Mesendoderm (in vitro differentiated cells): ENCODE results near the gene KLRC1.
"Not testable (repeated sequence)": the region's sequence is repeated elsewhere in the genome, so short reads cannot be mapped to it uniquely, and the experiment has no call there.

Source experiments
- DNase-seq: peaks from one replicate; pipeline ENCODE4 v3.0.0; 2013
- H2AK5ac ChIP-seq: 2 replicates; pipeline ENCODE4 v1.6.1; 2013; ENCODE audit warnings: low read length, inconsistent platforms
- H2BK120ac ChIP-seq: 2 replicates; pipeline ENCODE4 v1.6.1; 2013; ENCODE audit warnings: low read depth, mild to moderate bottlenecking, low read length, moderate library complexity, mixed read lengths
- H2BK15ac ChIP-seq: replicated peaks from 2 replicates; pipeline ENCODE4 v1.6.1; 2013; ENCODE audit warnings: low read depth, mild to moderate bottlenecking, moderate library complexity
- H2BK5ac ChIP-seq: 2 replicates; pipeline ENCODE4 v1.6.1; 2013; ENCODE audit warnings: low read length, inconsistent platforms
- H3K18ac ChIP-seq: 2 replicates; pipeline ENCODE4 v1.6.1; 2013; ENCODE audit warnings: mild to moderate bottlenecking, low read length, mixed read lengths
- H3K23ac ChIP-seq: one replicate; pipeline ENCODE4 v1.6.1; 2013; ENCODE audit warnings: low read length
- H3K27ac ChIP-seq: 2 replicates; pipeline ENCODE4 v1.5.1; 2013; ENCODE audit warnings: low read depth, mild to moderate bottlenecking, inconsistent platforms, low read length, moderate library complexity
- H3K27me3 ChIP-seq: 2 replicates; pipeline ENCODE4 v1.6.1; 2013; ENCODE audit warnings: low read length, control low read depth, mild to moderate bottlenecking, inconsistent platforms; ENCODE audit not compliant: insufficient read depth, poor library complexity
- H3K36me3 ChIP-seq: 2 replicates; pipeline ENCODE4 v1.6.1; 2013; ENCODE audit warnings: low read length, inconsistent platforms; ENCODE audit not compliant: control insufficient read depth, insufficient read depth
- H3K4ac ChIP-seq: one replicate; pipeline ENCODE4 v1.6.1; 2013; ENCODE audit warnings: low read depth, mild to moderate bottlenecking, low read length, moderate library complexity
- H3K4me1 ChIP-seq: 2 replicates; pipeline ENCODE4 v1.6.1; 2013; ENCODE audit warnings: low read depth, low read length, inconsistent platforms; ENCODE audit not compliant: control insufficient read depth
- H3K4me2 ChIP-seq: 2 replicates; pipeline ENCODE4 v1.6.1; 2013; ENCODE audit warnings: low read length
- H3K4me3 ChIP-seq: 2 replicates; pipeline ENCODE4 v1.5.1; 2013; ENCODE audit warnings: mild to moderate bottlenecking, low read length
- H3K56ac ChIP-seq: one replicate; pipeline ENCODE4 v1.6.1; 2013; ENCODE audit warnings: low read length
- H3K79me1 ChIP-seq: 2 replicates; pipeline ENCODE4 v1.6.1; 2013; ENCODE audit warnings: low read length, inconsistent platforms
- H3K79me2 ChIP-seq: 2 replicates; pipeline ENCODE4 v1.6.1; 2013; ENCODE audit warnings: mild to moderate bottlenecking, low read length; ENCODE audit not compliant: control insufficient read depth, insufficient read depth
- H3K9ac ChIP-seq: 2 replicates; pipeline ENCODE4 v1.6.1; 2013; ENCODE audit warnings: low read length, inconsistent platforms
- H4K5ac ChIP-seq: one replicate; pipeline ENCODE4 v1.6.1; 2013; ENCODE audit warnings: low read length
- H4K8ac ChIP-seq: one replicate; pipeline ENCODE4 v1.6.1; 2013; ENCODE audit warnings: low read depth, mild to moderate bottlenecking, control low read depth, low read length, moderate library complexity
- WGBS: extraction: QIAGEN DNeasy Blood & Tissue Kit; methylation state at CpG from one replicate; pipeline ENCODE4 v1.1.7; 2013; ENCODE audit warnings: low lambda C conversion rate, missing lambda C conversion rate; ENCODE audit not compliant: insufficient coverage; ENCODE audit errors: extremely low coverage; 5-methylcytosine and 5-hydroxymethylcytosine counted together

Gene KLRC1

DNA sequence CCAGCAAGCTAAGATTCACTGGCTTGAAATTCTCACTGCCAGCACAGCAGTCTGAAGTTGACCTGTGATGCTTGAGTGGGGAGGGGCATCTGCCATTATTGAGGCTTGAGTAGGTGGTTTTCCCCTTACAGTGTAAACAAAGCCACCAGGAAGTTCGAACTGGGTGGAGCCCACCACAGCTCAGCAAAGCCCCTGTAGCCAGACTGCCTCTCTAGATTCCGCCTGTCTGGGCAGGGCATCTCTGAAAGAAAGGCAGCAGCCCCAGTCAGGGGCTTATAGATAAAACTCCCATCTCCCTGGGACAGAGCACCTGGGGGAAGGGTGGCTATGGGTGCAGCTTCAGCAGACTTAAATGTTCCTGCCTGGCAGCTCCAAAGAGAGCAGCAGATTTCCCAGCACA is 28.7 kb upstream of the KLRC1 start:
- not testable (repeated sequence) for H3K18ac ChIP-seq, H3K4me2 ChIP-seq, H3K23ac ChIP-seq, H3K56ac ChIP-seq, H2BK15ac ChIP-seq, H2AK5ac ChIP-seq, H3K4me1 ChIP-seq, H3K36me3 ChIP-seq, H3K4me3 ChIP-seq, H3K79me2 ChIP-seq, H3K79me1 ChIP-seq, H2BK120ac ChIP-seq, H2BK5ac ChIP-seq, H3K9ac ChIP-seq, H4K8ac ChIP-seq, H4K5ac ChIP-seq, H3K27ac ChIP-seq, DNase-seq, H3K27me3 ChIP-seq, H3K4ac ChIP-seq
- no CpG with 5 or more reads among the region's 2 CpGs for WGBS

DNA sequence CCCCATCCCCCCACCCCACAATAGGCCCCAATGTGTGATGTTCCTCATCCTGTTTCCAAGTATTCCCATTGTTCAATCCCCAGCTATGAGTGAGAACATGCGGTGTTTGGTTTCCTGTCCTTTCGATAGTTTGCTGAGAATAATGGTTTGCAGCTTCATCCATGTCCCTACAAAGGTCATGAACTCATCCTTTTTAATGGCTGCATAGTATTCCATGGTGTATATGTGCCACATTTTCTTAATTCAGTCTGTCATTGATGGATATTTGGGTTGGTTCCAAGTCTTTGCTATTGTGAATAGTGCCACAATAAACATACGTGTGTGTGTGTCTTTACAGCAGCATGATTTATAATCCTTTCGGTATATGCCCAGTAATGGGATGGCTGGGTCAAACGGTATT is 19.6 kb upstream of the KLRC1 start:
- not testable (repeated sequence) for H3K79me2 ChIP-seq, H3K36me3 ChIP-seq, H3K4me2 ChIP-seq, H2AK5ac ChIP-seq, H3K4me1 ChIP-seq, H4K5ac ChIP-seq, H3K23ac ChIP-seq, H3K27me3 ChIP-seq, H3K27ac ChIP-seq, H3K4me3 ChIP-seq, H3K79me1 ChIP-seq, H3K56ac ChIP-seq, H4K8ac ChIP-seq, H2BK5ac ChIP-seq, DNase-seq, H3K9ac ChIP-seq, H2BK15ac ChIP-seq, H3K4ac ChIP-seq, H3K18ac ChIP-seq, H2BK120ac ChIP-seq
- no CpG with 5 or more reads among the region's 5 CpGs for WGBS

DNA sequence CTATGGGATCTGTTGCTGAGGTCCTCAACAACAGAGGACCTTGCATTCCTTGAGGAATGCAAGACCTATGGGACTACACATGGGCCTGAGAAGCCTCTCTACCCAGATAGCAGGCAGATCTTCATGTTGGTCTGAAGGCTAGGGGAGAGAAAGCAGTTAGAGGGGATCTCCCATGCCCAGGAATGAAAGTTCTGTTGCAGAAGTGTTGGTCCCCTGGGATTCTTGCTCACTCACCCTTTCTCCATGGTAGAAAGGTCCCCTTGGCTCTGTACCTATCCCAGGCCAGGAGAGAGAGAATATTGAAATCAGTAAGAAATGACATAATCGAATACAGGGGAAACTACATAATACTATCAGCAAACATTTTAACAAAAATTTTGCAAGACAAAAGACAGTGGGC is 16.5 kb upstream of the KLRC1 start:
- Histone ChIP-seq H2BK15ac (no peak overlapping the region), H3K9ac (no peak overlapping the region), H3K4me3 (no peak overlapping the region), H3K27ac (no peak overlapping the region), H3K4me1 (no peaks in the 10 kb centered on the region), H2AK5ac (no peak overlapping the region), H3K56ac (no peak overlapping the region), H3K4me2 (no peak overlapping the region), H2BK5ac (no peak overlapping the region), H3K27me3 (no peaks in the 10 kb centered on the region), H3K18ac (no peak overlapping the region), H3K79me2 (no peaks in the 10 kb centered on the region), H4K8ac (no peak overlapping the region), H2BK120ac (no peak overlapping the region), H4K5ac (no peak overlapping the region), H3K23ac (no peak overlapping the region), H3K36me3 (no peaks in the 10 kb centered on the region), H3K79me1 (no peaks in the 10 kb centered on the region), H3K4ac (no peak overlapping the region)
- DNase-seq: no peak
- no CpG with 5 or more reads among the region's 1 CpG for WGBS

DNA sequence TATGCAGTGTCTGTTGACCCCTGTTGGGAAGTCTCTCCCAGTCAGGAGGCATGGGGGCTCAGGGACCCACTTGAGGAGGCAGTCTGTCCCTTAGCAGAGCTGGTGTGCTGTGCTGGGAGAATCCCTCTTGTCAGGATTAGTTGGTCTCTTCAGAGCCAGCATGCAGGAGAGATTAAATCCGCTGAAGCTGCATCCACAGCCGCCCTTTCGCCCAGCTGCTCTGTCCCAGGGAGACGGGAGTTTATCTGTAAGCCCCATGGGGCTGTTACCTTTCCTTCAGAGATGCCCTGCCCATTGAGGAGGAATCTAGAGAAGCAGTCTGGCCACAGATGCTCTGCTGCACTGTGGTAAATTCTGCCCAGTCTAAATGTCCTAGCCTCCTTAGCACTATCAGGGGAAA is 13.1 kb upstream of the KLRC1 start:
- WGBS: no CpG with 5 or more reads among the region's 4 CpGs

DNA sequence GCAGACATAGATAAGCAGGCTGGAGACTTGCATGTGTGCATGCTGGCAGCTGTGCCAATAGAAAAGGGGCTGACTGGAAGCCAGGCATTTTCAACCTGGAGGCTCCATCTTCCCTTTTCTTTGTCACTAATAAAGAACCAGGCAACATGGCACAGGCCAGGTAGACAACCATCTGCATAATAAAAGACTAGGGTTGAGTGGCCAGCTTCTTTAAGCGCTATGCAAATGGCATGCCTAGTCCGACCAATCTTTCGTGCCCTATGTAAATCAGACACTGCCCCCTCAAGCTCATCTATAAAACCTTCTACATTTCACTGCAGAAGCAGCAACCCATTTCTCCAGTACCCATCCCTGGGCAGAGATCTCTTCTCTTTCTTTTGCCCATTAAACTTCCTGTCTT is 4.6 kb upstream of the KLRC1 start:
- Histone ChIP-seq H2BK5ac (no peak overlapping the region), H3K9ac (no peak overlapping the region), H3K36me3 (no peaks in the 10 kb centered on the region), H3K56ac (no peak overlapping the region), H3K79me2 (no peaks in the 10 kb centered on the region), H3K4ac (no peak overlapping the region), H3K79me1 (no peaks in the 10 kb centered on the region), H3K23ac (no peak overlapping the region), H3K4me1 (no peaks in the 10 kb centered on the region), H2AK5ac (no peak overlapping the region), H3K27me3 (no peaks in the 10 kb centered on the region), H2BK15ac (no peak overlapping the region), H4K8ac (no peak overlapping the region), H3K18ac (no peak overlapping the region), H4K5ac (no peak overlapping the region), H3K4me3 (no peak overlapping the region), H3K4me2 (no peak overlapping the region), H3K27ac (no peak overlapping the region), H2BK120ac (no peak overlapping the region)
- DNase-seq: peak; percentile 12
- WGBS: no CpG with 5 or more reads among the region's 3 CpGs

More for the DNA sequence above, 13.1 kb upstream of the KLRC1 start:
- Histone ChIP-seq H3K79me1 (no peaks in the 10 kb centered on the region), H3K23ac (no peak overlapping the region), H3K56ac (no peak overlapping the region), H2BK120ac (no peak overlapping the region), H3K18ac (no peak overlapping the region), H3K4me1 (no peaks in the 10 kb centered on the region), H2AK5ac (no peak overlapping the region), H3K4me2 (no peak overlapping the region), H2BK5ac (no peak overlapping the region), H2BK15ac (no peak overlapping the region), H3K79me2 (no peaks in the 10 kb centered on the region), H4K8ac (no peak overlapping the region), H3K27me3 (no peaks in the 10 kb centered on the region), H3K4ac (no peak overlapping the region), H3K36me3 (no peaks in the 10 kb centered on the region), H3K9ac (no peak overlapping the region), H4K5ac (no peak overlapping the region), H3K4me3 (no peak overlapping the region), H3K27ac (no peak overlapping the region)
- no peak for DNase-seq

DNA sequence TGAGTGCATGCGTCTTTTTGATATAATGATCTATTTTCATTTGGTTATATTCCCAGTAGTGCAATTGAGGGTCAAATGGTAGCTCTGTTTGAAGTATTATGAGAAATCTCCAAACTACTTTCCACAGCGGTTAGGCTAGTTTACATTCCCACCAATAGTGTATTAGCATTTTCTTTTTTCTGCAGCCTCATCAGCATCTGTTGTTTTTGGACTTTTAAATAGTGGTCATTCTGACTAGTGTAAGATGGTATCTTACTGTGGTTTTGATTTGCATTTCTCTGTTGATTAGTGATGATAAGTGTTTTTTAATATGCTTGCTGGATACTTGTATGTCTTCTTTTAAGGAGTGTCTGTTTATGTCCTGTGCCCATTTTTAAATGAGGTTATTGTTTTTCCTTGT is 3.7 kb upstream of the KLRC1 start:
- Histone ChIP-seq H3K56ac (no peak overlapping the region), H3K27me3 (no peaks in the 10 kb centered on the region), H3K36me3 (no peaks in the 10 kb centered on the region), H3K9ac (no peak overlapping the region), H3K23ac (no peak overlapping the region), H4K8ac (no peak overlapping the region), H3K4me3 (no peak overlapping the region), H2BK5ac (no peak overlapping the region), H2BK120ac (no peak overlapping the region), H3K4me1 (no peaks in the 10 kb centered on the region), H3K4me2 (no peak overlapping the region), H3K79me2 (no peaks in the 10 kb centered on the region), H4K5ac (no peak overlapping the region), H3K4ac (no peak overlapping the region), H3K18ac (no peak overlapping the region), H2BK15ac (no peak overlapping the region), H2AK5ac (no peak overlapping the region), H3K27ac (no peak overlapping the region), H3K79me1 (no peaks in the 10 kb centered on the region)
- no CpG with 5 or more reads among the region's 2 CpGs for WGBS
- no peak for DNase-seq
